Coronary artery (tissue), 2 donors: Measurements from ENCODE around the gene TSR1.

Experiments
- DNase-seq: peaks from one replicate; pipeline ENCODE4 v3.0.0-alpha.2; 2017; ENCODE audit warnings: low spot score
- H3K27ac ChIP-seq, 2 donors: fragments of 200-600 bp; sonication (generic); one replicate each; pipeline ENCODE4 v1.5.1; 2016 to 2019
- H3K4me3 ChIP-seq: fragments of 200-600 bp; sonication (generic); 2 replicates; pipeline ENCODE4 v1.5.1; 2016; ENCODE audit warnings: mild to moderate bottlenecking, moderate library complexity
- CTCF ChIP-seq: fragments of 200-600 bp; sonication (generic); IDR thresholded peaks from one replicate; pipeline ENCODE4 v1.5.1; 2019; ENCODE audit warnings: antibody characterized with exemption

Gene TSR1

GRCh38 chr17:2337544-2338314 is 1.5 kb upstream of the TSR1 start:
- H3K4me3 ChIP-seq = peak overlapping the region; percentile 96
- peak overlapping the region; percentile 77 to 87 for H3K27ac ChIP-seq
- TF ChIP-seq CTCF = no peak
- DNase-seq = peak; percentile 78

- peak within 1 kb of the TSS; percentile 77 to 87 for H3K27ac ChIP-seq
- peak; percentile 79 for DNase-seq
- peak within 1 kb of the TSS; percentile 96 for H3K4me3 ChIP-seq
- no peak for TF ChIP-seq CTCF
Observed at GRCh38 chr17:2336852-2337543, 741 bp upstream of the TSR1 start, which contains the start of gene SGSM2. Gene SGSM2 (plus strand): TSS chr17:2337501. CDS start chr17:2337689, 188 bp downstream.

- Histone ChIP-seq H3K4me3 (peak overlapping the region; percentile 96), H3K27ac (peak overlapping the region; percentile 58 to 87)
- DNase-seq = no peak
- no peak for TF ChIP-seq CTCF
Observed at GRCh38 chr17:2335726-2336214, 487 bp downstream of the TSR1 start.

- no peak overlapping the region for H3K4me3 ChIP-seq
- no peak for DNase-seq
- H3K27ac ChIP-seq = no peak overlapping the region
- no peak for TF ChIP-seq CTCF
Observed at GRCh38 chr17:2331303-2331702, 5.0 kb downstream of the TSR1 start.

- Histone ChIP-seq H3K4me3 (no peak overlapping the region), H3K27ac (no peak overlapping the region)
- TF ChIP-seq CTCF = no peak
- DNase-seq = no peak
Observed at GRCh38 chr17:2323629-2324314, 12.5 kb downstream of the TSR1 start.

GRCh38 chr17:2321399-2321798 is 14.9 kb downstream of the TSR1 start:
- DNase-seq = no peak
- Histone ChIP-seq H3K27ac (no peak overlapping the region), H3K4me3 (no peak overlapping the region)
- TF ChIP-seq CTCF = no peak
